DMS 273 (cell line): ENCODE results near the gene C12orf57.
A peak's percentile ranks its signal among the peaks of the same experiment; 100 is the strongest.
"Not testable (repeated sequence)": the region's sequence is repeated elsewhere in the genome, so short reads cannot be mapped to it uniquely, and the experiment has no call there.

Experiments
- DNase-seq: peaks from one replicate; lab custom pipeline; 2025; ENCODE audit not compliant: unreplicated experiment; lab: John Stamatoyannopoulos, UW

Gene C12orf57, protein sequence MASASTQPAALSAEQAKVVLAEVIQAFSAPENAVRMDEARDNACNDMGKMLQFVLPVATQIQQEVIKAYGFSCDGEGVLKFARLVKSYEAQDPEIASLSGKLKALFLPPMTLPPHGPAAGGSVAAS

DNA sequence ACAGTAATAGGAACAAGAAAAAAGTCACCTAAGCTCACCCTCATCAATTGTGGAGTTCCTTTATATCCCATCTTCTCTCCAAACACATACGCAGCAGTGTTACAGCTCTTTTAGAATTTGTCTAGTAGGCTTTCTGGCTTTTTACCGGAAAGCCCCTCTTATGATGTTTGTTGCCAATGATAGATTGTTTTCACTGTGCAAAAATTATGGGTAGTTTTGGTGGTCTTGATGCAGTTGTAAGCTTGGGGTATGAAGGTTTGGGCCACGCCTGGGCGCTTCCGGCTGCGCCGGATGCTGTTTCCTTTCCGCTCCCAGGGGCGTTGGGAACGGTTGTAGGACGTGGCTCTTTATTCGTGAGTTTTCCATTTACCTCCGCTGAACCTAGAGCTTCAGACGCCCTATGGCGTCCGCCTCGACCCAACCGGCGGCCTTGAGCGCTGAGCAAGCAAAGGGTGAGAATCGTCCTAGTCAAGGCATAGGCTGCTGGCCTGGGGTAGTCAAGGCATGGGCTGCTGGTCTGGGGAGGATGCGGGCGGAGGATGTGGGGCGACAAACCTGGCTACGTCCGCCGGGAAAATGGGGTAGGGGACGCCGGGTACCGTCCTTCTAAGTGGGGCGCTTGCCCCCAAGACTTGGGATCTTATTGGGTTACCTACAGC lies at the start of gene C12orf57, which contains the start of gene RNU7-1:
TSS of gene C12orf57 (plus strand) at position 301 of the 659 bp plus-strand sequence. CDS start at position 401, 100 bp downstream.
TSS of gene RNU7-1 (plus strand) at position 95 of the 659 bp plus-strand sequence.
- DNase-seq = peak; percentile 96

DNA sequence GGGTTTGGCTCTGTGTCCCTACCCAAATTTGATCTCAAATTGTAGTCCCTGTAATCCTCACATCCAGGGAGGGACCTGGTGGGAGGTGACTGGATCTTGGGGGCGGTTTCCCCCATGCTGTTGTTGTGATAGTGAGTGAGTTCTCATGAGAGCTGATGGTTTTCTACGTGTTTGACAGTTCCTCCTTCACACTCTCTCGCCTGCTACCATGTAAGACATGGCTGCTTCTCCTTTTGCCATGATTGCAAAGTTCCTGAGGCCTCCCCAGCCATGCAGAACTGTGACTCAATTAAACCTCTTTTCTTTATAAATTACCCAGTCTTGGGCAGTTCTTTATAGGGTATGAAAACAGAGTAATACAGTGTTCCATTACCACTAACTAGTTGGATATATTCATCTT lies 49.5 kb upstream of the C12orf57 start:
- no peak for DNase-seq

DNA sequence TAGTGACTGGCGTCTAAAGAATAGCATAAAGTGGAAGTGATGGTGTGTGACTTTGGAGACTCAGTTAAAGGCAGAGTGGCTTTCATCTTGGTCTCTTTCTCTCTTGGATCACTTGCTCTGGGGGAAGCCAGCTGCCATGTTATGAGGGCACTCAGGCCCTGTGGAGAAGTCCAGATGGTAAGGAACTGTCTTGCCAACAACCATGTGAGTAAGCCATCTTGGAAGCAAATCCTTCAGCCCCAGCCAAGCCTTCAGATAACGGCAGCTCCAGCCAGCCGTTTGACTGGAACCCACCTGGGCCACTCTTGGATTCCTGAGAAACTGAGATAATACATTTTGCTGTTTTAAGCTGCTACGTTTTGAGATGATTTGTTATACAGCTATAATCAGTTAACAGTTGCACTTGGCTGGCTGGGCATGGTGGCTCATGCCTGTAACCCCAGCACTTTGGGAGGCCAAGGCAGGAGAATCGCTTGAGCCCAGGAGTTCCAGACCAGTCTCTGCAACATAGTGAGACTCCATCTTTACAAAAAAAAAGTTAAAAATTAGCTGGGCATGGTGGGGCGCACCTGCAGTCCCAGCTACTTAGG lies 46.9 kb upstream of the C12orf57 start:
- peak; percentile 67 for DNase-seq

DNA sequence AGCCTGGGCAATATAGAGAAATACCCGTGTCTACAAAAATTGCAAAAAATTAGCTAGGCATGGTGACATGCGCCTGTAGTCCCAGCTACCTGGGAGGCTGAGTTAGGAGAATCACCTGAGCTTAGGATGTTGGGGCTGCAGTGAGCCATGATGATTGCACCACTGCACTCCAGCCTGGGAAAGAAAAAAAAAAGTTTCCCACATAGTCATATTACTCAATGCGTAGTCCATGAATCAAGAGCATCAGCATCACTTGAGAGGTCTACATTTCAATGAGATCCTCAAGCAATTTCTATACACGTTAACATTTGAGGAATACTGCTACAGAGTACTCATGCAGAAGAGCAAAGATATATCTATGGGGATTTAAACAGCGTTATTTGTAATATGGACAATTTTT lies 44.4 kb upstream of the C12orf57 start:
- DNase-seq = no peak

DNA sequence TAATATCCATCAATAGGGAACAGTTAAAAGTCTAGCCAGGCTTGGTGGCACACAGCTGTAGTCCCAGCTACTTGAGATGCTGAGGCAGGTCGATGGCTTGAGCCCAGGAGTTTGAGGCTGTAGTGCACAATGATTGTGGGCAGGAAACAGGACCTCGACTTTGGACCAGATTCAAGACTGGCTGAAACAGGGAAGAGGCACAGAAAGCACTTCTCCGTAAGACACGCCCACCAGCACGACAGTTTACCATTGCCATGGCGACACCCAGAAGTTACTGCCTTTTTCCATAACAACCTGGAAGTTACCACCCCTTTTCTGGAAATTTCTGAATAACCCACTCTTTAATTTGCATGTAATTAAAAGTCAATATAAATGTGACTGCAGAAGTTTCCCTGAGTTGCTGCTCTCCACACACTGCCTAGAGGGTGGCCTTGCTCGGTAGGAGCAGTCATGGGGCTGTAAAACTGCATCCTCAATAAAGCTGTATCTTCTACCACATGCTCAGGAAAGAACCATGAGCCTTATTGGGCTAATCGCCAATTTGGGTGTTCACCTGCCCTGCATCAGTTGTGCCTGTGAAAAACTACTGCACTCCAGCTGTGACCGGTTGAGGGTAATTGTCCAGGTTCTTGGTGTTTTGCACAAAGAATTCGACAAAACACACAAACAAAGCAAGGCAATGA lies 43.8 kb upstream of the C12orf57 start:
- peak; percentile 21 for DNase-seq

DNA sequence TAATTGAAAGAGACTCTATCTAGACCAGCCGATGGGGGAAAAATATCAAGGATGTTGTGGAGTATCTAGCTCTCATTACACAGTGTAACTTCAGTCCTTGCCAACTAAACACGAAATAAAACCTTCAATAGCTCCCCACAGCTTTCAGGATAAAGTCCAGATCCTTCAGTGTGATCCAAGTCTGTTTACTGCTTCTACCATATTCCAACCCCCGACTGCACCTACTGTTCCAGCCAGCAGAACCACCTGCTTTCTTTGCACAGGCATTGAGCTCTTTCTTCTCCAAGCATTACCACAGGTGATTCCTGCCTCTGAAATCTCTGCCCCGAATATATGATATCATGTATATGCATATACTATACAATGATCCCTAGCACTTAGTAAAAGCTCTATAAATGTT lies 41.4 kb upstream of the C12orf57 start:
- DNase-seq = no peak

DNA sequence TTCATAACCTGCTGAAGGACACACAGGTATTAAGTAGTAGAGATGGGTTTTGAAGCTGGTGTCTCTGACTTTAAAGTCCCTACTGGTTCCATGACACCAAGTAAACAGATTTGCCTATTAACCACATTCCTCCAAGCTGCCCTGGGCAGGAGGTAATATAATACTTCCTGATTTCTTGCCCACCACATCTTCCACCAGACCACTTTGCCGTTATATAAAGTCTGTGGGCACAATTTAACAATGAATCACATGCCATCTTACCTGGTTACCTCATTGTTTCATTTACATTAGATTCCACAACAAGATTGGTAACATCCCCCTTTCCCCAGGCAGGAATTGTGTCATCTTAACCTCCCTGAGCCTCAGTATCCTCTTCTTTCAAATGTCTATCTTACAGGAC lies 40.1 kb upstream of the C12orf57 start:
- no peak for DNase-seq

DNA sequence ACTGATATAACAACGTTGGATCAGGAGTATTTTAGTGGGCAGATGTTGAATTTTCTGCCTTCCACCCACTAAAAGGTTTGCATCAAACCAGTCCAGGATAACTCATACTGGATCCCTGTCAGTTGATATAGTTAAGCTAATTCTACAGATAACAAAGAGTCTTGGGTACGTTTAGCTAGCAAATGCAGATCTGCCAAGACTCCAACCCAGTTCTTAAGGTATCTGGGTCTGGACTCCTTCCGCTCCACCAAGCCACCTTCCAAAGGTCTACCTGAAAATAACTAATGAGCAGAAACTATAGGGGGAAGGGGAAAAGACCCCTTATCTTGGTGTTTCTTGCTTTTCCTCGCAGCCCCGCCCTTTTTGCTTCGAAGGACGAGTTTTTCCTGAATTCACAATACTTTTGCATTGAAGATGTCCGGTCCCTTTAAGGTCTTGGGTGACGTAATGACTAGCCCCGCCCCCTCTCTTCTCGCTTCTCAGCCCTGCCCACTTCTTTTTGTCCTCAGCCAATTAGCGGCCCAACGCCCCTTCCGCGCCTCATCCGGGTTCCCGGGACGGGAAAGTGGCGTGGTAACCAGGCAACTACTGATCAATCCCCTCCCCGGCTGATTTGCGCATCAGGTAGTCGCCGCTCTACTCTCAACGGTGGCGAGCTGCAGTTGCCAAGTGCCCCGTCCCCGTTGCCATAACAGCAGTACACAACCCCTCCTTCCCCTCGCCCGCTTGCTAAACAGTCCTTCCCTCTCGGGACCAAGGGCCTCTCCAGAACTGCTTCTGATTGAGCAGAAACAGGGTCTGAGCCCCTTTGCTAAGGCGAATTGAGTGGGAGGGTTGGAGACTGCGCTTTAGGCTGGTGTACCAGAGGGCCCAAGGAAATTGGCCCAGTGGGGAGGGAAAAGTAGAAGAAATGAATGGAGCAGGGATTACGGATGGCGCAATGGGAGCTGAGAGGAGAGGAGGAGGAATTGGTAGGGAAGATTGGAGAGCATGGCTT lies 39.2 kb upstream of the C12orf57 start, which contains the start of gene LRRC23:
TSS of gene LRRC23 (plus strand) at position 543 of the 997 bp plus-strand sequence. CDS start 812 bp downstream, outside the sequence.
- DNase-seq = peak; percentile 96

DNA sequence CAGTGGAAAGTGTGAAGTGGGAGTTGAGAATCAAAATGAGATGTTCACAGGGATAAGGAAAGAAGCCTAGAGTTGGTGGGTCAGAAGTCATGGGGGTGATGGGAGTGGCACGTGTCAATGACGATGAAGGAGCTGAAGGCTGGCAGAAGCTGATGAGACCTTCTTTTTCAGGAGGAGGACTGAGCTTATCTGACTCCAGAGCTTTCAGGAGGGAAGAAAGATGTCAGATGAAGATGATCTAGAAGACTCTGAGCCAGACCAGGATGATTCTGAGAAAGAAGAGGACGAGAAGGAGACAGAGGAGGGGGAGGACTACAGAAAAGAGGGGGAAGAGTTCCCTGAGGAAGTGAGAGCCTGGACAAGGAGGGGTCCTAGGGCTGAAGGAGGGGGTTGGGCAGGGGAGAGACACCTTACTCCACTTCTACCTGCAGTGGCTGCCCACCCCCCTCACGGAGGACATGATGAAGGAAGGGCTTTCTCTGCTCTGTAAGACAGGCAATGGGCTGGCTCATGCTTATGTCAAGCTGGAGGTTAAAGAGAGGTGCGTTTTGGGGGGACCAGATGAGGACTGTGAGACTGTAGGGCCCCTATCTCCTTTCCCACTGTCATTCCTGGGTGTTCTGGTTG lies 38.3 kb upstream of the C12orf57 start:
- no peak for DNase-seq

DNA sequence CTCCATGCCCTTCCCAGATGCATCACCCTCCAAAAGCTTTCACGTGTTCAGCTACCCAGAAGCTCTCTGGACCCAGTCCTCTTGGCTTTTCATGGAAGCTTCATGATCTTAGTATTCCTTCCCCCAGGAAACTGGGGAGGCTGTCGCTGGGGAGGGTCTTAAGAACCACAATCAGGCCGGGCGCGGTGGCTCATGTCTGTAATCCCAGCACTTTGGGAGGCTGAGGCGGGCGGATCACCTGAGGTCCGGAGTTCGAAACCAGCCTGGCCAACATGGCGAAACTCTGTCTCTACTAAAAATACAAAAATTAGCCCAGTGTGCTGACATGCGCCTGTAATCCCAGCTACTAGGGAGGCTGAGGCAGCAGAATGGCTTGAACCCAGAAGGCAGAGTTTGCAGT lies 35.7 kb upstream of the C12orf57 start:
- DNase-seq = not testable (repeated sequence)

DNA sequence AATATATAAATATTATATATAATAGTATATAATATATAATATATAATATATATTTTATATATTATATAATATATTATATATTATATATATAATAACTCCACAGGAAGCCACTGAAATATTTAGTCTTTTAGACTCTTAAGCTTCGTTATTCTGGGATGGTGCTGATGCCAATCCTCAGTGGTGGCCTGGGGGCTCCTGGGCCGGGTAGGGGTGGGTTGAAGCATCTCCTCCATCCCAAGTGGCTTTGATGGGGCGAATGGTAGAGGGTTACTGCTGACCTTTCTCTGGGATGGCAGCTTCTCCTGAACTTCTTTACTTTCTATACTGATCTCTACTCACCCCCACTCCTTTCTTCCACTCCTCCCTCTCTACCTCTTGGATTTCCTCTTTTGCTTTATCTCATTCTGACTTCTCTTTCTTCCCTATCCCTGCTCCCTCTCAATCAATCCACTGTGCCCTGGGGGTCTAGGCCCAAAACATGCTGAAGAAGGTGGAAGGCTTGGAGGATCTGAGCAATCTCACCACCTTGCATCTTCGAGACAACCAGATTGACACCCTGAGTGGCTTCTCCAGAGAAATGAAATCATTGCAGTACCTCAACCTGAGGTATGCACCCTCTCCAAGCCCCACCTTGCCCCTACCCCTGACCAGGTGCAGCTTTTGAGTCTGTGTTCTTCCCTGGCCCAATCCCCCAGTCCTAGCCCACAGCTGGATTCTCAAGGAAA lies 34.2 kb upstream of the C12orf57 start:
- DNase-seq = no peak

DNA sequence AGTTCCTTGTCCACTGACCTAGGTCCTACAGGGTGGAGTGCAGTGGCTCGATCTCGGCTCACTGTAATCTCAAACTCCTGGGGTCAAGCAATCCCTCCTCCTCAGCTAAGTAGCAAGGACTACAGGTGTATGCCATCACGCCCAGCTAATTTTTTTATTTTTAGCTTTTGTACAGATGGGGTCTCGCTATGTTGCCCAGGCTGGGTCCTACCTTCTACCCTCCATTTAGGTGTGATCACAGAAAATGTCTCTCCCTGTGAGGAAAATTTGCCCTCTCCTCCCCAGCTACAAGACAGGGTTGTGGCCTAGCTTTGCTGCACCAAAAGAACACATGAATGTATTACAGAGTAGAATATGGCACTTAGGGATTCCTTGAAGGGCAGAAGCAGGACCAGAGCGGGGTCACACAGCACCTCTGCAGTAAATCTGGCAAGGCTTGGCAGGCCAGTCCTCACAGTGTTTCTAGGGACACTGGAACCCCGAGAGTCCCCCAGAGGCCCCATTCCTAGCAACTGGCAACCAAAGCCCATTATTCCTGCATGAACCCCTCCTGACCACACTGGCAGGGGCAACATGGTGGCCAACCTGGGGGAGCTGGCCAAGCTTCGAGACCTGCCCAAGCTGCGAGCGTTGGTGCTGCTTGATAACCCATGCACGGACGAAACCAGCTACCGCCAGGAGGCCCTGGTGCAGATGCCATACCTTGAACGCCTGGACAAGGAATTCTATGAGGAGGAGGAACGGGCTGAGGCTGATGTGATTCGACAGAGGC lies 31.5 kb upstream of the C12orf57 start:
- no peak for DNase-seq

DNA sequence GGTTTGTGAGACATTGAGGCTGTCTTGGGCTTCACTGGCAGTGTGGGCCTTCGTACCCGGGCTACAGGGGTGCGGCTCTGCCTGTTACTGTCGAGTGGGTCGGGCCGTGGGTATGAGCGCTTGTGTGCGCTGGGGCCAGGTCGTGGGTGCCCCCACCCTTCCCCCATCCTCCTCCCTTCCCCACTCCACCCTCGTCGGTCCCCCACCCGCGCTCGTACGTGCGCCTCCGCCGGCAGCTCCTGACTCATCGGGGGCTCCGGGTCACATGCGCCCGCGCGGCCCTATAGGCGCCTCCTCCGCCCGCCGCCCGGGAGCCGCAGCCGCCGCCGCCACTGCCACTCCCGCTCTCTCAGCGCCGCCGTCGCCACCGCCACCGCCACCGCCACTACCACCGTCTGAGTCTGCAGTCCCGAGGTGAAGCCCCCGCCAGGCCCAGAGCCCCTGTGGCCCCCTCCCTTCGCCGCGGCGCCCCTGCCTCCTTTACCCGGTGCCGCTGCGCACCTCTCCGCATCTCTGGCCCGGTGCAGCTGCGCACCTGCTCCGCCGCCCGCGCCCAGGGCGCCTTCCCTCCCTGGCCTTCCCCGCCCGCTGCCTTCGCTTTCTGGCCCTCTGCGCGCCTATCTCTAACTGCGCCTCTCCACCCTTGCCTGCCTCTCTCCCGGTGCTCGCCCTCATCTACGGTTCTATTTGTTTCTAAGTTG lies 29.4 kb upstream of the C12orf57 start, which contains the start of gene ENO2:
TSS of gene ENO2 (plus strand) at position 335 of the 701 bp plus-strand sequence. CDS start 1,253 bp downstream, outside the sequence.
- DNase-seq = peak; percentile 60

DNA sequence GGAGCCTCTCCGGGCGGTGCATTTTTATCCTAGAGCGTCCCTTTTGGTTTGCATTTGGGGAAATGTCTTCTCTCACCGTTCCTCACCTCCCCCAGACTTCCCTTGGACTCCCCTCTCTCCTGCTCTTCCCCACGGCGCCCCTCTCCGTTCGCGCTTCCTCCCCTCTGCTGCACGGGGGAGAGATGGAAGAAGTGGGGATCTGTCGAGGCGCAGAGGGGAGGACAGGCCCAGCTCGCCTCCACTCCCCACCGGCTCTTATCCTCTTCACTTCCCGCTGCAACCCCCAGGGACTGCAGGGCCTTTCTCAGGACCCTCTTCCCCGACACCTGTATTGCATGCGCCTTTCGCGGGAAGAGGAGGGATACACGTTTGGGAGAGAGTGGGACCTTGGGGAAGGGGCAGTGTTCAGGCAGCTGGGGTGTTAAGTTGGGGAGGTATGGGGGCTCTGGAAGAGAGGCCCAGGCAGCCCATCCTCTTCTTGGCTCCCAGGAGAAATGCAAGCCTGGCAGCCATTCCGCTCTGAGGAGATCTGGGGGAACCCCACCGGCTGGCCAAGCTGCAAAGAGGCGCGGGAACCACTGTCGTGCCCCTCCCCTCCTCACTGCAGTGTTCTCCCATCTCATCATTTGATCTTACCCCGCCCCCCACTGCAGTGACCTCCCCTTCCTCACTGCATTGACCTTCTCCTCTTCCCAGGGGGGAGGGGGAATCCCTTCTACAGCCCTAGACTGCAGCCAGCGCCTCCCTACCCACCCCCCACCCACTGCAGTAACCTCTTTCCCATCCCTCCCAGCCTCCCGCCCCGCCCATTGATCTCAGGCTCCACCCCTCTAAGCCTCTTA lies 28.7 kb upstream of the C12orf57 start:
- DNase-seq = no peak

DNA sequence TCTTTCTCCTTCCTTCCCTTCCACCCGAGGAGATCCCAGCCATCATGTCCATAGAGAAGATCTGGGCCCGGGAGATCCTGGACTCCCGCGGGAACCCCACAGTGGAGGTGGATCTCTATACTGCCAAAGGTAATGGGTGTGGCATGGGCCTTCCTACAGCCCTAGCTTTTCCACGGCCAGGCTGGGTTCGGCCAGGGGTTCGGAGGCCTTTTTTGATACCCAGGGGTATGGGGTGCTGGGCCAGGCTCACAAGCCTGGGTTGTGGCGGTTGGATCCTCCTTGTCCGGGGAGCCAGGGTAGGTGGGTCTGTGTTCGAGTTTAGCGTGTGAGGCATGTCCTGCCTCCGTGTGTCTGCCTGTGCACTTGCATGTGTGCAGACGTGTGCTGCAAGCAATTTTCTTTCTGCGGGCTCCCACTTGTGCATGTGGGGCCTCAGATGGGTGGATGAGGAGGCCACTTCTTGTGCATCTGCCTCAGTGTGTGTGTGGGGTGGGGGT lies 28.0 kb upstream of the C12orf57 start:
- DNase-seq = no peak

DNA sequence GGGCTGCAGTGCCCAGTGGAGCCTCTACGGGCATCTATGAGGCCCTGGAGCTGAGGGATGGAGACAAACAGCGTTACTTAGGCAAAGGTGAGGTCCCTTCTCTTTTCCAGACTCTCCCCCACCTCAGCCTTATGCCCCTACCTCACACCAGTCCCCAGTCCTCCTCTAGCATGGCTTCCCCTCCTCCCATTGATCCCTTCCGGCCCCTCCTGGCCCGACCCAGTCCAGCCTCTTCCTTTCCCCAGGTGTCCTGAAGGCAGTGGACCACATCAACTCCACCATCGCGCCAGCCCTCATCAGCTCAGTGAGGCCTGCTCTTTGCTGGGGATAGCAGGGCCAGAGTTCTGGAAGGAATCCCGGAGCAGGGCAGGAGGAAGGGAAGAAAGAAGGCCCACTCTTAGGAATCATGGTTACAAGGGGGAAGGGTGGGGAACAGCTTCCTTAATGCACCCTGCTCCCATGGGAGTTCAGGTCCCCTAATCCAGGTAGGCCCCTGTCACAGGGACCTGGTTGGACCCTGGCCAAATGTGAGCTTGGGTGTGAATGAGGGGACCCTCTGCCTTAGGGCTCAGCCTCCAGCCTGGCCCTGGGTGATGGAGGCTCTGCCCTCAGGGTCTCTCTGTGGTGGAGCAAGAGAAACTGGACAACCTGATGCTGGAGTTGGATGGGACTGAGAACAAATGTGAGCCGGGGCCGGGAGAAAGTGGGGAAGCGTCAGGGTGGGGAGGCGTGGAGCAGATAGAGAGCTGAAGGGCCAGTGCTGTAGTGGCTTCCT lies 27.2 kb upstream of the C12orf57 start:
- DNase-seq = no peak
